OCI-LY3 (cell line): ENCODE results near the gene CEP70.

Experiments used
- H2AFZ ChIP-seq: fragments of 200-600, 300-600 bp; shearing (Covaris generic); 2 replicates; pipeline ENCODE4 v1.6.0; 2014; ENCODE audit warnings: antibody characterized with exemption, low read depth, low read length
- H3K27ac ChIP-seq: fragments of 200-600, 300-600 bp; sonication (generic); 2 replicates; pipeline ENCODE4 v1.5.1; 2014; ENCODE audit warnings: mild to moderate bottlenecking, low read length, moderate library complexity, mixed read lengths
- H3K27me3 ChIP-seq: fragments of 200-600, 300-600 bp; sonication (generic); 2 replicates; pipeline ENCODE4 v1.6.1; 2014; ENCODE audit warnings: low read depth, low read length, mixed read lengths
- H3K36me3 ChIP-seq: fragments of 200-600, 300-600 bp; sonication (generic); replicated peaks from 2 replicates; pipeline ENCODE3; 2014; ENCODE audit warnings: low read depth, low read length, mixed read lengths
- H3K4me1 ChIP-seq: fragments of 300-600, 200-600 bp; sonication (generic); 2 replicates; pipeline ENCODE4 v1.6.1; 2014; ENCODE audit warnings: low read length, mixed read lengths
- H3K4me2 ChIP-seq: fragments of 200-600, 300-600 bp; sonication (generic); 2 replicates; pipeline ENCODE4 v1.6.1; 2014; ENCODE audit warnings: low read length, mixed read lengths
- H3K4me3 ChIP-seq: fragments of 300-600, 200-600 bp; sonication (generic); 2 replicates; pipeline ENCODE4 v1.5.1; 2014; ENCODE audit warnings: antibody characterized with exemption, mild to moderate bottlenecking, low read length, moderate library complexity
- H3K79me2 ChIP-seq: fragments of 300-600, 200-600 bp; shearing (Covaris generic); 2 replicates; pipeline ENCODE4 v1.6.1; 2014; ENCODE audit warnings: mild to moderate bottlenecking, low read length, mixed read lengths
- H3K9ac ChIP-seq: fragments of 300-600, 200-600 bp; shearing (Covaris generic); 2 replicates; pipeline ENCODE4 v1.6.0; 2014; ENCODE audit warnings: mild to moderate bottlenecking, low read length, moderate library complexity
- H3K9me3 ChIP-seq: fragments of 200-600, 300-600 bp; shearing (Covaris generic); 2 replicates; pipeline ENCODE4 v1.6.1; 2014; ENCODE audit warnings: low read length, mixed read lengths; ENCODE audit not compliant: insufficient read depth
- H4K20me1 ChIP-seq: fragments of 200-600, 300-600 bp; sonication (generic); 2 replicates; pipeline ENCODE4 v1.6.1; 2016; ENCODE audit warnings: low read length, mixed read lengths; ENCODE audit not compliant: insufficient read depth
- EZH2phosphoT487 ChIP-seq: fragments of 200-600 bp; shearing (Covaris generic); IDR thresholded peaks from 2 replicates; pipeline ENCODE4 v1.6.1; 2018; ENCODE audit warnings: antibody characterized with exemption, mixed run types, low read depth
- TF ChIP-seq, protein P1 (sequence below): fragments of 200-600, 300-600 bp; sonication (generic); IDR thresholded peaks from 2 replicates; pipeline ENCODE4 v1.5.1; 2014; ENCODE audit warnings: antibody characterized with exemption, low read length, low read depth

The CEP70 gene

GRCh38 chr3:138467931-138468330 is 126.1 kb downstream of the CEP70 start:
- Histone ChIP-seq H3K9me3 (no peaks in the 10 kb centered on the region), H3K4me1 (peaks cover 8% of the 10 kb centered on the region), H3K9ac (no peak overlapping the region), H3K4me2 (no peak overlapping the region), H3K79me2 (no peaks in the 10 kb centered on the region), H3K36me3 (no peaks in the 10 kb centered on the region), H3K4me3 (no peak overlapping the region), H2AFZ (no peak overlapping the region), H3K27ac (no peak overlapping the region), H3K27me3 (no peaks in the 10 kb centered on the region), H4K20me1 (no peaks in the 10 kb centered on the region)
- no peak for TF ChIP-seq EZH2phosphoT487
- TF ChIP-seq, protein P1, sequence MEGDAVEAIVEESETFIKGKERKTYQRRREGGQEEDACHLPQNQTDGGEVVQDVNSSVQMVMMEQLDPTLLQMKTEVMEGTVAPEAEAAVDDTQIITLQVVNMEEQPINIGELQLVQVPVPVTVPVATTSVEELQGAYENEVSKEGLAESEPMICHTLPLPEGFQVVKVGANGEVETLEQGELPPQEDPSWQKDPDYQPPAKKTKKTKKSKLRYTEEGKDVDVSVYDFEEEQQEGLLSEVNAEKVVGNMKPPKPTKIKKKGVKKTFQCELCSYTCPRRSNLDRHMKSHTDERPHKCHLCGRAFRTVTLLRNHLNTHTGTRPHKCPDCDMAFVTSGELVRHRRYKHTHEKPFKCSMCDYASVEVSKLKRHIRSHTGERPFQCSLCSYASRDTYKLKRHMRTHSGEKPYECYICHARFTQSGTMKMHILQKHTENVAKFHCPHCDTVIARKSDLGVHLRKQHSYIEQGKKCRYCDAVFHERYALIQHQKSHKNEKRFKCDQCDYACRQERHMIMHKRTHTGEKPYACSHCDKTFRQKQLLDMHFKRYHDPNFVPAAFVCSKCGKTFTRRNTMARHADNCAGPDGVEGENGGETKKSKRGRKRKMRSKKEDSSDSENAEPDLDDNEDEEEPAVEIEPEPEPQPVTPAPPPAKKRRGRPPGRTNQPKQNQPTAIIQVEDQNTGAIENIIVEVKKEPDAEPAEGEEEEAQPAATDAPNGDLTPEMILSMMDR, result no peak

DNA sequence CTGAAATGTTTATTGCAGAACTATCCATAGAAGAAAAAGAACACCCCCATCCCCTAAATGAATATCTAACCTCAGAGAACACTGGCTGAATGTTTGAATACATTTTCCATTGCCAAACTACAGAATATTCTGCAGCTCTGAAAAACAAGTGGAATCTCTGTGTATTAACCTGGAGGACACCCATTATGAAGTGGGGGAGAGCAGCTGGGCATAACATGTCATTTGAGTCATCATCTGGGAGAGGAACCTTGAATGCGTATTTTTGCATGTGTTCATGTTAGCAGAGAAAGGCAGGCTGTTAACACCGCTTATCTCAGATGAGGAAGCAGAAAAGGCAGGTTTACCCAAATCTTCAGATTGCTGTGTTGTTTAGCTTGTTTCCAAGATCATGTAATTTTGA is 128.1 kb downstream of the CEP70 start:
- Histone ChIP-seq H3K79me2 (no peaks in the 10 kb centered on the region), H3K4me3 (no peak overlapping the region), H2AFZ (no peak overlapping the region), H4K20me1 (no peaks in the 10 kb centered on the region), H3K4me2 (no peak overlapping the region), H3K36me3 (no peaks in the 10 kb centered on the region), H3K27me3 (peaks cover 11% of the 10 kb centered on the region; the same call in 1 of the 2 replicates), H3K4me1 (peaks cover 8% of the 10 kb centered on the region), H3K27ac (no peak overlapping the region), H3K9me3 (no peaks in the 10 kb centered on the region), H3K9ac (no peak overlapping the region)
- TF ChIP-seq, protein P1, result no peak
- TF ChIP-seq EZH2phosphoT487, result no peak

- H3K4me3 ChIP-seq, result no peak overlapping the region
- H4K20me1 ChIP-seq, result no peaks in the 10 kb centered on the region
- TF ChIP-seq, protein P1, result no peak
- no peak for TF ChIP-seq EZH2phosphoT487
- no peak overlapping the region for H3K4me2 ChIP-seq
- peaks cover 8% of the 10 kb centered on the region for H3K4me1 ChIP-seq
- no peak overlapping the region for H2AFZ ChIP-seq
- peaks cover 13% of the 10 kb centered on the region; the same call in 1 of the 2 replicates for H3K27me3 ChIP-seq
- no peak overlapping the region for H3K9ac ChIP-seq
- H3K79me2 ChIP-seq, result no peaks in the 10 kb centered on the region
- H3K36me3 ChIP-seq, result no peaks in the 10 kb centered on the region
- H3K27ac ChIP-seq, result no peak overlapping the region
- no peaks in the 10 kb centered on the region for H3K9me3 ChIP-seq
These were observed 128.6 kb downstream of the CEP70 start for GRCh38 chr3:138465451-138465850.

- Histone ChIP-seq H3K9ac (no peak overlapping the region), H3K9me3 (no peaks in the 10 kb centered on the region), H3K4me3 (no peak overlapping the region), H3K36me3 (no peaks in the 10 kb centered on the region), H3K4me2 (no peak overlapping the region), H3K4me1 (peaks cover 8% of the 10 kb centered on the region), H2AFZ (no peak overlapping the region), H3K27ac (no peak overlapping the region), H4K20me1 (no peaks in the 10 kb centered on the region), H3K27me3 (peaks cover 13% of the 10 kb centered on the region; the same call in 1 of the 2 replicates), H3K79me2 (no peaks in the 10 kb centered on the region)
- TF ChIP-seq, protein P1, result no peak
- TF ChIP-seq EZH2phosphoT487, result no peak
These were observed 129.6 kb downstream of the CEP70 start for GRCh38 chr3:138464491-138464860.
